ENCODE data around the gene TEX22.

The TEX22 gene

GRCh38 chr14:105426416-105427130 lies 28.2 kb downstream of the TEX22 start:
- TF ChIP-seq HDGF (IDR thresholded peaks at IDR 0.05; ENCODE audit: borderline replicate concordance) (no peak), SUZ12 (IDR thresholded peaks at IDR 0.05) (no peak)
- DNase-seq (ENCODE audit: extremely low spot score): no peak
- POLR2A ChIA-PET: no interaction called here
- CTCF ChIA-PET: no interaction called here

GRCh38 chr14:105427412-105427811 lies 29.1 kb downstream of the TEX22 start:
- POLR2A ChIA-PET: no interaction called here
- CTCF ChIA-PET: no interaction called here
- no peak for DNase-seq (ENCODE audit: extremely low spot score)
- TF ChIP-seq NFRKB (IDR thresholded peaks at IDR 0.05) (no peak), LEF1 (IDR thresholded peaks at IDR 0.05; ENCODE audit: borderline replicate concordance) (no peak), HDGF (IDR thresholded peaks at IDR 0.05; ENCODE audit: borderline replicate concordance) (no peak), CTBP1 (IDR thresholded peaks at IDR 0.05; ENCODE audit: borderline replicate concordance) (no peak), FOXM1 (IDR thresholded peaks at IDR 0.05; ENCODE audit: borderline replicate concordance) (no peak), TARDBP (IDR thresholded peaks at IDR 0.05) (no peak), ELF4 (IDR thresholded peaks at IDR 0.05) (no peak), SP1 (IDR thresholded peaks at IDR 0.05) (no peak), SUZ12 (IDR thresholded peaks at IDR 0.05) (no peak), FOXA1 (IDR thresholded peaks at IDR 0.05) (no peak), ZNF384 (IDR thresholded peaks at IDR 0.05) (no peak)

GRCh38 chr14:105427936-105428485 lies 29.7 kb downstream of the TEX22 start:
- TF ChIP-seq ZNF384 (IDR thresholded peaks at IDR 0.05) (0 out of 2 replicates have a peak, but pooled peaks have one; percentile 16), CTBP1 (IDR thresholded peaks at IDR 0.05; ENCODE audit: borderline replicate concordance) (no peak)
- CTCF ChIA-PET: no interaction called here
- POLR2A ChIA-PET: no interaction called here
- DNase-seq (ENCODE audit: extremely low spot score): no peak

- POLR2A ChIA-PET: no interaction called here
- TF ChIP-seq HDGF (IDR thresholded peaks at IDR 0.05; ENCODE audit: borderline replicate concordance): no peak
- TF ChIP-seq FOXA1 (IDR thresholded peaks at IDR 0.05): no peak
- TF ChIP-seq PKNOX1 (IDR thresholded peaks at IDR 0.05): no peak
- no peak for TF ChIP-seq NFRKB (IDR thresholded peaks at IDR 0.05)
- no peak for TF ChIP-seq FOXM1 (IDR thresholded peaks at IDR 0.05; ENCODE audit: borderline replicate concordance)
- CTCF ChIA-PET: no interaction called here
- no peak for DNase-seq (ENCODE audit: extremely low spot score)
Measured at GRCh38 chr14:105430042-105430441, 31.7 kb downstream of the TEX22 start.

- no peak for TF ChIP-seq HDGF (IDR thresholded peaks at IDR 0.05; ENCODE audit: borderline replicate concordance)
- no peak for TF ChIP-seq NFRKB (IDR thresholded peaks at IDR 0.05)
- no peak for TF ChIP-seq SUZ12 (IDR thresholded peaks at IDR 0.05)
- TF ChIP-seq PKNOX1 (IDR thresholded peaks at IDR 0.05): no peak
- TF ChIP-seq LEF1 (IDR thresholded peaks at IDR 0.05; ENCODE audit: borderline replicate concordance): no peak
- TF ChIP-seq CTBP1 (IDR thresholded peaks at IDR 0.05; ENCODE audit: borderline replicate concordance): no peak
- TF ChIP-seq ZNF384 (IDR thresholded peaks at IDR 0.05): no peak
- no peak for TF ChIP-seq L3MBTL2 (conservative IDR thresholded peaks at IDR 0.05)
- no peak for TF ChIP-seq FOXM1 (IDR thresholded peaks at IDR 0.05; ENCODE audit: borderline replicate concordance)
- no peak for TF ChIP-seq FOXK2 (IDR thresholded peaks at IDR 0.05)
- TF ChIP-seq BHLHE40 (IDR thresholded peaks at IDR 0.05; ENCODE audit: borderline replicate concordance): no peak
- TF ChIP-seq ELF4 (IDR thresholded peaks at IDR 0.05): no peak
- TF ChIP-seq SP1 (IDR thresholded peaks at IDR 0.05): no peak
- DNase-seq (ENCODE audit: extremely low spot score): no peak
- POLR2A ChIA-PET: no interaction called here
- CTCF ChIA-PET: no interaction called here
Measured at GRCh38 chr14:105430565-105430964, 32.2 kb downstream of the TEX22 start.

- POLR2A ChIA-PET: no interaction called here
- CTCF ChIA-PET: no interaction called here
Measured at GRCh38 chr14:105431256-105431655, 32.9 kb downstream of the TEX22 start.

GRCh38 chr14:105432657-105433056 lies 34.3 kb downstream of the TEX22 start:
- no peak for DNase-seq (ENCODE audit: extremely low spot score)
- ChIA-PET CTCF (no interaction called here), POLR2A (no interaction called here)
- no peak for TF ChIP-seq BHLHE40 (IDR thresholded peaks at IDR 0.05; ENCODE audit: borderline replicate concordance)
- no peak for TF ChIP-seq ARNT (IDR thresholded peaks at IDR 0.05)
- no peak for TF ChIP-seq SP1 (IDR thresholded peaks at IDR 0.05)
- TF ChIP-seq LEF1 (IDR thresholded peaks at IDR 0.05; ENCODE audit: borderline replicate concordance): no peak
- no peak for TF ChIP-seq CTBP1 (IDR thresholded peaks at IDR 0.05; ENCODE audit: borderline replicate concordance)
- TF ChIP-seq FOXA1 (IDR thresholded peaks at IDR 0.05): no peak
- no peak for TF ChIP-seq TARDBP (IDR thresholded peaks at IDR 0.05)
- no peak for TF ChIP-seq FOXK2 (IDR thresholded peaks at IDR 0.05)
- TF ChIP-seq ELF4 (IDR thresholded peaks at IDR 0.05): no peak
- no peak for TF ChIP-seq NFRKB (IDR thresholded peaks at IDR 0.05)
- TF ChIP-seq HDGF (IDR thresholded peaks at IDR 0.05; ENCODE audit: borderline replicate concordance): no peak
- no peak for TF ChIP-seq FOXM1 (IDR thresholded peaks at IDR 0.05; ENCODE audit: borderline replicate concordance)

More at GRCh38 chr14:105431256-105431655, 32.9 kb downstream of the TEX22 start:
- TF ChIP-seq TARDBP (IDR thresholded peaks at IDR 0.05): no peak
- no peak for TF ChIP-seq L3MBTL2 (conservative IDR thresholded peaks at IDR 0.05)
- DNase-seq (ENCODE audit: extremely low spot score): no peak
